ENCODE measurements around the gene RBKS. TPM values are rescaled to one million over a fixed set of nuclear protein-coding genes. Genes with fewer than 3 reads are reported as not detected.

RBKS gene
- total RNA-seq, 1 experiment from 2014 or later: 1.7 TPM

GRCh38 chr2:27922842-27923241 is 32.7 kb upstream of the RBKS start:
- H3K4me3 Mint-ChIP-seq: no peak overlapping the region
- ChIA-PET CTCF (no interaction called here), POLR2A (no interaction called here)
- TF ChIP-seq FOXP1 (CRISPR knock-in tag; IDR thresholded peaks at IDR 0.05; ENCODE audit: borderline replicate concordance) (no peak), GABPB1 (CRISPR knock-in tag; IDR thresholded peaks at IDR 0.05) (no peak), SP1 (CRISPR knock-in tag; conservative IDR thresholded peaks at IDR 0.05) (no peak), ZNF416 (CRISPR knock-in tag; IDR thresholded peaks at IDR 0.05) (no peak), GRHL2 (CRISPR knock-in tag; IDR thresholded peaks at IDR 0.05; ENCODE audit: insufficient replicate concordance, severe bottlenecking) (no peak), CREB1 (CRISPR knock-in tag; IDR thresholded peaks at IDR 0.05) (no peak), PREB (CRISPR knock-in tag; IDR thresholded peaks at IDR 0.05; ENCODE audit: borderline replicate concordance) (no peak), FOXK1 (CRISPR knock-in tag; IDR thresholded peaks at IDR 0.05) (no peak)
- TF ChIP-seq, protein P1, sequence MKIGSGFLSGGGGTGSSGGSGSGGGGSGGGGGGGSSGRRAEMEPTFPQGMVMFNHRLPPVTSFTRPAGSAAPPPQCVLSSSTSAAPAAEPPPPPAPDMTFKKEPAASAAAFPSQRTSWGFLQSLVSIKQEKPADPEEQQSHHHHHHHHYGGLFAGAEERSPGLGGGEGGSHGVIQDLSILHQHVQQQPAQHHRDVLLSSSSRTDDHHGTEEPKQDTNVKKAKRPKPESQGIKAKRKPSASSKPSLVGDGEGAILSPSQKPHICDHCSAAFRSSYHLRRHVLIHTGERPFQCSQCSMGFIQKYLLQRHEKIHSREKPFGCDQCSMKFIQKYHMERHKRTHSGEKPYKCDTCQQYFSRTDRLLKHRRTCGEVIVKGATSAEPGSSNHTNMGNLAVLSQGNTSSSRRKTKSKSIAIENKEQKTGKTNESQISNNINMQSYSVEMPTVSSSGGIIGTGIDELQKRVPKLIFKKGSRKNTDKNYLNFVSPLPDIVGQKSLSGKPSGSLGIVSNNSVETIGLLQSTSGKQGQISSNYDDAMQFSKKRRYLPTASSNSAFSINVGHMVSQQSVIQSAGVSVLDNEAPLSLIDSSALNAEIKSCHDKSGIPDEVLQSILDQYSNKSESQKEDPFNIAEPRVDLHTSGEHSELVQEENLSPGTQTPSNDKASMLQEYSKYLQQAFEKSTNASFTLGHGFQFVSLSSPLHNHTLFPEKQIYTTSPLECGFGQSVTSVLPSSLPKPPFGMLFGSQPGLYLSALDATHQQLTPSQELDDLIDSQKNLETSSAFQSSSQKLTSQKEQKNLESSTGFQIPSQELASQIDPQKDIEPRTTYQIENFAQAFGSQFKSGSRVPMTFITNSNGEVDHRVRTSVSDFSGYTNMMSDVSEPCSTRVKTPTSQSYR (CRISPR knock-in tag; IDR thresholded peaks at IDR 0.05): no peak
- TF ChIP-seq, protein P2, sequence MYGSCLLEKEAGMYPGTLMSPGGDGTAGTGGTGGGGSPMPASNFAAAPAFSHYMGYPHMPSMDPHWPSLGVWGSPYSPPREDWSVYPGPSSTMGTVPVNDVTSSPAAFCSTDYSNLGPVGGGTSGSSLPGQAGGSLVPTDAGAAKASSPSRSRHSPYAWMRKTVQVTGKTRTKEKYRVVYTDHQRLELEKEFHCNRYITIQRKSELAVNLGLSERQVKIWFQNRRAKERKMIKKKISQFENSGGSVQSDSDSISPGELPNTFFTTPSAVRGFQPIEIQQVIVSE (CRISPR knock-in tag; IDR thresholded peaks at IDR 0.05; ENCODE audit: borderline replicate concordance): no peak
- TF ChIP-seq, protein P3, sequence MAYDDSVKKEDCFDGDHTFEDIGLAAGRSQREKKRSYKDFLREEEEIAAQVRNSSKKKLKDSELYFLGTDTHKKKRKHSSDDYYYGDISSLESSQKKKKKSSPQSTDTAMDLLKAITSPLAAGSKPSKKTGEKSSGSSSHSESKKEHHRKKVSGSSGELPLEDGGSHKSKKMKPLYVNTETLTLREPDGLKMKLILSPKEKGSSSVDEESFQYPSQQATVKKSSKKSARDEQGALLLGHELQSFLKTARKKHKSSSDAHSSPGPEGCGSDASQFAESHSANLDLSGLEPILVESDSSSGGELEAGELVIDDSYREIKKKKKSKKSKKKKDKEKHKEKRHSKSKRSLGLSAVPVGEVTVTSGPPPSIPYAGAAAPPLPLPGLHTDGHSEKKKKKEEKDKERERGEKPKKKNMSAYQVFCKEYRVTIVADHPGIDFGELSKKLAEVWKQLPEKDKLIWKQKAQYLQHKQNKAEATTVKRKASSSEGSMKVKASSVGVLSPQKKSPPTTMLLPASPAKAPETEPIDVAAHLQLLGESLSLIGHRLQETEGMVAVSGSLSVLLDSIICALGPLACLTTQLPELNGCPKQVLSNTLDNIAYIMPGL (CRISPR knock-in tag; IDR thresholded peaks at IDR 0.05): no peak
- H3K9me3 Mint-ChIP-seq: no peaks in the 10 kb centered on the region
- H3K27me3 Mint-ChIP-seq (ENCODE audit: low read depth): no peaks in the 10 kb centered on the region
- H3K4me1 Mint-ChIP-seq: peaks cover 6% of the 10 kb centered on the region; the same call in 1 of the 2 replicates
- no peaks in the 10 kb centered on the region for H3K36me3 Mint-ChIP-seq
- no peak for DNase-seq (ENCODE audit: low spot score)
- H3K27ac Mint-ChIP-seq: no peak overlapping the region
- no peak for ATAC-seq

DNA sequence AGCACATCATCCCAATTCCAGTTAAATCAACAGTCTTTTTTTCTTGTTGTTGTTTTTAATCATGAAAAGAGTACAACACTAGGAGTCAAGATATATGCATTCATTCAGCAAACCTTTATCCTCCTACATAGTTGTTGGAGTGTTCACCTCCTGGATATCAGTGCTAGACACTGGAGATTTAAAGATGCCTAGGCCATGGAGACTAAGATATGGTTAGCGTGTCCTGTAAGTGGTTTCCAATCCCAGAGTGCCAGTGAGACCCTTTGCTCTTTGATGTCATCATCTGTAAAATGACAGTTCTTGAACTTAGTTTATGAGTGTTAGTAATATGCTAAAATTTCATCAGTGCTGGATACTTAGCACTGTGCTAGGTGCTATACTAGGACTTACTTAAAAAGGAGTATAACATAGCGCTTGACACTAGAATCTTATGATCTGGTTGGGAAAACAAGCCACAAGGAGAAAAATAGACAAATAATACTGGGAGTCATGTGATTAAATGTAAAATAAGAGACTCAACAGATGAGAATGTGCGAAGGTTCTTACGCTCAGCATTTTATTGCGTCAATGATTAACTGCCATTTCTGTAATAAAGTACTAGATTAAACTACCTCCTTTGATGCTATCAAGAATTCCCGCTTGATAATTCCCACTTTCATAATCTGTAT is 31.8 kb upstream of the RBKS start:
- no peaks in the 10 kb centered on the region for H3K36me3 Mint-ChIP-seq
- H3K27ac Mint-ChIP-seq: no peak overlapping the region
- POLR2A ChIA-PET: no interaction called here
- H3K4me1 Mint-ChIP-seq: peaks cover 6% of the 10 kb centered on the region; the same call in 1 of the 2 replicates
- H3K9me3 Mint-ChIP-seq: no peaks in the 10 kb centered on the region
- CTCF ChIA-PET: no interaction called here
- no peak overlapping the region for H3K4me3 Mint-ChIP-seq
- ATAC-seq (no peak), DNase-seq (ENCODE audit: low spot score) (no peak)
- no peaks in the 10 kb centered on the region for H3K27me3 Mint-ChIP-seq (ENCODE audit: low read depth)
- no peak for TF ChIP-seq TEAD4 (CRISPR knock-in tag; IDR thresholded peaks at IDR 0.05)
- TF ChIP-seq, protein P4, sequence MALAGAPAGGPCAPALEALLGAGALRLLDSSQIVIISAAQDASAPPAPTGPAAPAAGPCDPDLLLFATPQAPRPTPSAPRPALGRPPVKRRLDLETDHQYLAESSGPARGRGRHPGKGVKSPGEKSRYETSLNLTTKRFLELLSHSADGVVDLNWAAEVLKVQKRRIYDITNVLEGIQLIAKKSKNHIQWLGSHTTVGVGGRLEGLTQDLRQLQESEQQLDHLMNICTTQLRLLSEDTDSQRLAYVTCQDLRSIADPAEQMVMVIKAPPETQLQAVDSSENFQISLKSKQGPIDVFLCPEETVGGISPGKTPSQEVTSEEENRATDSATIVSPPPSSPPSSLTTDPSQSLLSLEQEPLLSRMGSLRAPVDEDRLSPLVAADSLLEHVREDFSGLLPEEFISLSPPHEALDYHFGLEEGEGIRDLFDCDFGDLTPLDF (CRISPR knock-in tag; IDR thresholded peaks at IDR 0.05): no peak
- no peak for TF ChIP-seq GTF2I (CRISPR knock-in tag; conservative IDR thresholded peaks at IDR 0.05)
- TF ChIP-seq TP53 (CRISPR knock-in tag; IDR thresholded peaks at IDR 0.05): no peak
- TF ChIP-seq, protein P1 (CRISPR knock-in tag; IDR thresholded peaks at IDR 0.05): no peak
- no peak for TF ChIP-seq ZNF416 (CRISPR knock-in tag; IDR thresholded peaks at IDR 0.05)
- TF ChIP-seq SP1 (CRISPR knock-in tag; conservative IDR thresholded peaks at IDR 0.05): no peak
- no peak for TF ChIP-seq TEAD1 (CRISPR knock-in tag; IDR thresholded peaks at IDR 0.05)
- no peak for TF ChIP-seq SMAD3 (CRISPR knock-in tag; IDR thresholded peaks at IDR 0.05; ENCODE audit: borderline replicate concordance)
- TF ChIP-seq, protein P5, sequence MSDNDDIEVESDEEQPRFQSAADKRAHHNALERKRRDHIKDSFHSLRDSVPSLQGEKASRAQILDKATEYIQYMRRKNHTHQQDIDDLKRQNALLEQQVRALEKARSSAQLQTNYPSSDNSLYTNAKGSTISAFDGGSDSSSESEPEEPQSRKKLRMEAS (CRISPR knock-in tag; IDR thresholded peaks at IDR 0.05): no peak
- TF ChIP-seq, protein P6, sequence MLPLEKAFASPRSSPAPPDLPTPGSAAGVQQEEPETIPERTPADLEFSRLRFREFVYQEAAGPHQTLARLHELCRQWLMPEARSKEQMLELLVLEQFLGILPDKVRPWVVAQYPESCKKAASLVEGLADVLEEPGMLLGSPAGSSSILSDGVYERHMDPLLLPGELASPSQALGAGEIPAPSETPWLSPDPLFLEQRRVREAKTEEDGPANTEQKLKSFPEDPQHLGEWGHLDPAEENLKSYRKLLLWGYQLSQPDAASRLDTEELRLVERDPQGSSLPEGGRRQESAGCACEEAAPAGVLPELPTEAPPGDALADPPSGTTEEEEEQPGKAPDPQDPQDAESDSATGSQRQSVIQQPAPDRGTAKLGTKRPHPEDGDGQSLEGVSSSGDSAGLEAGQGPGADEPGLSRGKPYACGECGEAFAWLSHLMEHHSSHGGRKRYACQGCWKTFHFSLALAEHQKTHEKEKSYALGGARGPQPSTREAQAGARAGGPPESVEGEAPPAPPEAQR (CRISPR knock-in tag; IDR thresholded peaks at IDR 0.05): no peak
- TF ChIP-seq OVOL2 (CRISPR knock-in tag; IDR thresholded peaks at IDR 0.05; ENCODE audit: borderline replicate concordance): no peak

Data from WTC11 (cell line).